Measurements from ENCODE around the gene ZNF697. TPM values are rescaled to one million over a fixed set of nuclear protein-coding genes. Genes with fewer than 3 reads are reported as not detected.

The ZNF697 gene
- total RNA-seq, 4 donors from 2014 or later: 6.4 to 12.7 (median 10.2) TPM

DNA sequence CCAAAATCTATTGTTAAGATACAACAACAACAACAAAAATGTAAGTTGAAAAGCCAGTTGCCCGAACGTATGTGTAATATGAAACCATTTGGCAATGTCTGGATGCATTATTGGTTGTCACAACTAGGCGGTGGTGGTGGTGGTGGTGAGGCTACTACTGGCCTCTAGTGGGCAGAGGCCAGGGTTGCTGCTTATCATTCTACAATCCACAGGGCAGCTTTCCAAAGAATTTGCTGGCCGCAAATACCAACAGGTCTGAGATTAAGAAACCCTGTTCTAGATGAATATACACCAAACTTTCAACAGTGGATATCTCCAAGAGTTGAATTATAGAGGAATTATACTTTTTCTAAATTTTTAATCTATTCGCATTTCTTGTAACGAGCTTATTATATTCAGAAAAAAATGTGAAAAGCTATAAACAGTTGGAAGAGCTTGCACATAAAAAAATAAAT, 26.8 kb upstream of the ZNF697 start:
- TF ChIP-seq, protein P1, sequence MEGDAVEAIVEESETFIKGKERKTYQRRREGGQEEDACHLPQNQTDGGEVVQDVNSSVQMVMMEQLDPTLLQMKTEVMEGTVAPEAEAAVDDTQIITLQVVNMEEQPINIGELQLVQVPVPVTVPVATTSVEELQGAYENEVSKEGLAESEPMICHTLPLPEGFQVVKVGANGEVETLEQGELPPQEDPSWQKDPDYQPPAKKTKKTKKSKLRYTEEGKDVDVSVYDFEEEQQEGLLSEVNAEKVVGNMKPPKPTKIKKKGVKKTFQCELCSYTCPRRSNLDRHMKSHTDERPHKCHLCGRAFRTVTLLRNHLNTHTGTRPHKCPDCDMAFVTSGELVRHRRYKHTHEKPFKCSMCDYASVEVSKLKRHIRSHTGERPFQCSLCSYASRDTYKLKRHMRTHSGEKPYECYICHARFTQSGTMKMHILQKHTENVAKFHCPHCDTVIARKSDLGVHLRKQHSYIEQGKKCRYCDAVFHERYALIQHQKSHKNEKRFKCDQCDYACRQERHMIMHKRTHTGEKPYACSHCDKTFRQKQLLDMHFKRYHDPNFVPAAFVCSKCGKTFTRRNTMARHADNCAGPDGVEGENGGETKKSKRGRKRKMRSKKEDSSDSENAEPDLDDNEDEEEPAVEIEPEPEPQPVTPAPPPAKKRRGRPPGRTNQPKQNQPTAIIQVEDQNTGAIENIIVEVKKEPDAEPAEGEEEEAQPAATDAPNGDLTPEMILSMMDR (IDR thresholded peaks at IDR 0.05; ENCODE audit: low read depth): no peak

DNA sequence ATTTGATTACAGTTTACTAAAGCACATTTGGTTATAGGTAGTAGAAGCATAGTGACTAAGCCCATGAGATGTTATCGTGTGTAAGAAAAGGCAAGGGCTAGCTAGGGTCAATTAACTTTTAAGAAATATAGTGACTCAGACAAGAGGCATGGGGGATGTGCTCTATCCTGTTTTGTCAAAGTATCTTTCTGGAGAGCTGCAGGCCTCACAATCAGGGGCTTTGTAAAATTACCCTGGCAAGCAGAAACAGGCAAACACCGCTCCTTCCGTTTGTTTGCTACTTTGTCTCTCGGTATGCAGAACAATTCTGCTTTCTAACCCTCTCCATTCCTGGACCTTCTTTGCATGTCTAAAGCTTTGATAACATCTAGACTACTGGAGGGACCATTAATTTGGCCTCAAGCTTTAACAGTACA, 26.1 kb upstream of the ZNF697 start:
- TF ChIP-seq, protein P1 (IDR thresholded peaks at IDR 0.05; ENCODE audit: low read depth): no peak

DNA sequence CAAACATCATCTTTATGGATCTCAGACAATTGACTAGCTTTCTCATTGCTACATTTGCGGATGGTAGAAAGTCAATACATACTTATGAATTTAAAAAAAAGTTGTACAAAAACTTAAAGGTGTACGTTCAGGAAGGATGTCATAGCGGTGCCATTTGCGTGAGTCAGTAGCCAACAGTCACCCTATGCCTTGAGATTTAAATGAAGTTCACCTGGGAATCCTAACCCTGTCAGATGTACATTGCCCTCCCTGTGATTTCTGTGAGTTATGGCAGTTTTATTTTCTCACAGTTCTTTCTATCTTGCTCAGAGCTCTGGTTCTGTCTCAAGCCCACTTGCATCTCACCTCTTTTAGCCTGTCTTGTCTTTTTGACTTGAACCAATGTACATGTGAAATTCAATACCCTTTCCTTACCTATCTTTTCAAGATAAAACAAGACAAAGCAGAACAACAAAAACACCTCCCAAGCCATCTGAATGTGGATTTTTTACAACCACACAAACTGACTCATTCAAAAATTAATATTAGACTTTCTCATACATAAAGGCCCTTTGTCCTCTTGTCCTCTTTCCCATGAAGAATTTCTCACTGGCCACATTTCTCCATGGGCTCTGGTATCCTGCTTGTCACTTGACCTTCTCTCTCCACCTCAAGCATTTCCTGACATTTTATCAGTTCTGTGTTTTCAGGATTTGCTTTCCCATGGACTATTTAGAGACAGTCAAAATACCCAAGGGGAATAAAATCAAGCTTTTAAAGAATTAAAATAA, 25.3 kb upstream of the ZNF697 start:
- TF ChIP-seq, protein P1 (IDR thresholded peaks at IDR 0.05; ENCODE audit: low read depth): no peak

DNA sequence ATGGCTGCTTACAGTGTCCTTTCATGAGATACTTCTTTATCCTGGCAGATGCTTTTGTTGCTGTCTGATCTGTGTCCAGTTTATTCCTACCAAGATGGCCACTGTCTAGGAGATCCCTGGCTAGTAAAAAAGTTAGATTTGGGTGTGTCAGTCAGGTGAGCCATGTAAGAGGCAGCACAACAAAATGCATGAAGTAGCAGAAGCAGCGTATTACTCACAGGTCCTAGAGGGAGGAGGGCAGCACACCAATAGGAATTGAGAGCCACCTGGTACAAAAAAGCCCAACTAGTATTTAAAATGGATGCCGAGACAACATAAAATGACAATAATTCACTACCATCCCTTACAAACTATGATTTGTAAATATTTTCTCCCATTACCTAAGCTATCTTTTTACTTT, 22.8 kb upstream of the ZNF697 start:
- TF ChIP-seq, protein P1 (IDR thresholded peaks at IDR 0.05; ENCODE audit: low read depth): no peak

DNA sequence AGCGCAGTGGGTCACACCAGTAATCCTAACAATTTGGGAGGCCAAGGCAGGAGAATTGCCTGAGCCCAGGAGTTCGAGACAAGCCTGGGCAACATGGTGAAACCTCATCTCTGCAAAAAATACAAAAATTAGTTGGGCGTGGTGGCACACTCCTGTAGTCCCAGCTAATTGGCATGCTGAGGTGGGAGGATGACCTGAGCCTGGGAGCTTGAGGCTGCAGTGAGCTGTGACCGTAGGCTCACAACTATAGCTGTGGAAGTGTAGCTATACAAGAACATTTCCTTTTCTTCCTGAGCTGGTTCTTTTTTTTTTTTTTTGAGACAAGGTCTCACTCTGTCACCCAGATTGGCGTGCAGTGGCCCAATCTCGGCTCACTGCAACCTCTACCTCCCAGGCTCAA, 19.1 kb upstream of the ZNF697 start:
- TF ChIP-seq, protein P1 (IDR thresholded peaks at IDR 0.05; ENCODE audit: low read depth): no peak

DNA sequence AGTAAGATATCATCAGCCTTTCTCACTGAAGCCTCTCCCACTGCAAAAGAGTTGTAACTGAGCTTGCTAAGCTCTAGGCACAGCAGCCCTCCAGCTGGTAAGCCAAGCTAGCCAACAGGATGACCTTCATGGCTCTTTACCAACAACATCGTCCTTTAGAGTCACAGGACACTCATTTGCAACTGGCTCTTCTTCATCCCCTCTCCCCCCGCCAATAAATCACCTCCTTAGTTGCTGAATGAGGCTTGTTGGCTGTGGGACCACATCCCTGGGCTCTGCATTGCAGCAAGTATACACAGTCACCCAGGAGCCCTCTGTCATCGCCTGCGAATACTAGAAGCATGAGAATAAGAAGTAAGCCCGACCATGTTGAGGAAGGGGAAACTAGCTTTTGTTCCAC, 16.0 kb upstream of the ZNF697 start:
- TF ChIP-seq, protein P1 (IDR thresholded peaks at IDR 0.05; ENCODE audit: low read depth): no peak

DNA sequence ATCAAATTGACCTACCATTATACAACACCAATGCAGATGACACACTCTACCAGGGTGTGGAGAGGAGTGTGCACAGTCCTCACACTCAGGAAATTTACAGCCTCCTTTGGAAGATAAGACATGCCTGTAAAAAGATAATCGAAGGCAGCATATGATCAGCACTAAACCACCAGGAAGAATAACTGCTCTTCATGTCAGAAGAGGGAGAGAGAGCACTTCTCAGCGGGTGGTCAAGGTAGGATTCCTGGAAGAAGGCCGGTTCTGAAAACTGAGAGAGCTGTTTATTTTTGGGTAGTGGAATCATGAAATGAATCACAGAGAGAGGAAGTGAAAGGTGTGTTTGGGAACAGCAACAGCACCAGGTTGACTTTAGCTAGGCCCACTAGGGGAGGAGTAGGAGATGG, 14.0 kb upstream of the ZNF697 start:
- TF ChIP-seq, protein P1 (IDR thresholded peaks at IDR 0.05; ENCODE audit: low read depth): no peak
